ENCODE measurements around the gene TDRD15. TPM values are rescaled to one million over a fixed set of nuclear protein-coding genes. Genes with fewer than 3 reads are reported as not detected.

TDRD15 gene
- total and polyA plus RNA-seq, 2 of the 4 experiments (the other 2 are of a cell fraction): not detected

GRCh38 chr2:21183726-21184125, 60.0 kb downstream of the TDRD15 start:
- no peak overlapping the region for H2BK20ac ChIP-seq (ENCODE audit: low read depth, low read length)
- POLR2A ChIA-PET (ENCODE audit: unreplicated experiment): no interaction called here

More at GRCh38 chr2:21183726-21184125, 60.0 kb downstream of the TDRD15 start:
- DNase-seq (no peak), ATAC-seq (ENCODE audit: low read depth) (no peak)
- in situ Hi-C loops (cut with MboI; ENCODE audit: low sequenced_read_pairs) (no loop called here), intact Hi-C loops (cut with micrococcal nuclease) (no loop called here), dilution Hi-C loops (cut with HindIII; ENCODE audit: low sequenced_read_pairs, unreplicated experiment) (no loop called here)
- Histone ChIP-seq H3K9me1 (ENCODE audit: insufficient read depth, low read length) (no peaks in the 10 kb centered on the region), H4K5ac (ENCODE audit: low read depth, low read length) (no peak overlapping the region), H3K9me3 (ENCODE audit: control insufficient read depth, insufficient read depth, low read length) (no peaks in the 10 kb centered on the region), H2AFZ (replicated peaks; ENCODE audit: low read length, poor library complexity) (no peak overlapping the region), H3K79me1 (ENCODE audit: low read depth in 1 of 2, low read length in 2 of 2) (no peaks in the 10 kb centered on the region), H3K23ac (ENCODE audit: low read depth, low read length) (no peak overlapping the region), H3K9ac (ENCODE audit: low read depth, low read length) (no peak overlapping the region), H2AK5ac (ENCODE audit: low read depth, low read length) (no peak overlapping the region), H3K4me1 (ENCODE audit: control insufficient read depth, insufficient read depth, low read length) (no peaks in the 10 kb centered on the region), H4K91ac (ENCODE audit: insufficient read depth, low read depth, low read length) (no peak overlapping the region), H3K27me3 (ENCODE audit: control insufficient read depth, insufficient read depth, low read length) (no peaks in the 10 kb centered on the region), H3K27ac (ENCODE audit: insufficient read depth, low read length) (no peak overlapping the region), H2AK9ac (replicated peaks; ENCODE audit: low read depth, low read length, poor library complexity) (no peak overlapping the region), H4K8ac (ENCODE audit: low read depth in 2 of 2, low read length in 2 of 2) (no peak overlapping the region), H2BK15ac (ENCODE audit: low read depth, low read length) (no peak overlapping the region), H3K4ac (ENCODE audit: low read depth, low read length) (no peak overlapping the region), H3K4me3 (ENCODE audit: insufficient read depth, low read depth, low read length) (no peak overlapping the region), H2BK120ac (ENCODE audit: low read depth, low read length) (no peak overlapping the region), H2BK5ac (ENCODE audit: low read depth, low read length, poor library complexity, severe bottlenecking) (no peak overlapping the region), H3K4me2 (ENCODE audit: low read depth, low read length) (no peak overlapping the region), H4K20me1 (ENCODE audit: insufficient read depth, low read length) (no peaks in the 10 kb centered on the region), H3K56ac (ENCODE audit: extremely low read depth, insufficient read depth, low read length) (no peak overlapping the region), H3K36me3 (ENCODE audit: control insufficient read depth, insufficient read depth, low read length) (no peaks in the 10 kb centered on the region), H3K14ac (replicated peaks; ENCODE audit: low read depth, low read length) (no peak overlapping the region), H3K18ac (ENCODE audit: low read depth, low read length) (no peak overlapping the region)
- TF ChIP-seq BHLHE40 (IDR thresholded peaks at IDR 0.05; ENCODE audit: low read depth, low read length) (no peak), MXI1 (IDR thresholded peaks at IDR 0.05; ENCODE audit: borderline replicate concordance, low read depth, low read length) (no peak), SMC3 (IDR thresholded peaks at IDR 0.05; ENCODE audit: low read depth, low read length) (no peak), CHD1 (IDR thresholded peaks at IDR 0.05; ENCODE audit: low read depth, low read length) (no peak), ELK1 (IDR thresholded peaks at IDR 0.05; ENCODE audit: borderline replicate concordance, low read depth, low read length) (no peak), NFE2L2 (IDR thresholded peaks at IDR 0.05; ENCODE audit: low read depth, low read length) (no peak), CEBPB (IDR thresholded peaks at IDR 0.05; ENCODE audit: low read depth, low read length) (no peak), FOS (IDR thresholded peaks at IDR 0.05; ENCODE audit: low read depth, low read length) (no peak), USF2 (IDR thresholded peaks at IDR 0.05; ENCODE audit: low read depth, low read length) (no peak), RCOR1 (IDR thresholded peaks at IDR 0.05; ENCODE audit: insufficient replicate concordance, low read length) (no peak), RFX5 (IDR thresholded peaks at IDR 0.05; ENCODE audit: low read depth, low read length) (no peak), POLR2A (IDR thresholded peaks at IDR 0.05; ENCODE audit: low read depth, low read length) (no peak), RAD21 (IDR thresholded peaks at IDR 0.05; ENCODE audit: low read length) (no peak), MAZ (IDR thresholded peaks at IDR 0.05; ENCODE audit: borderline replicate concordance, low read depth, low read length) (no peak), CTCF (conservative IDR thresholded peaks at IDR 0.05; ENCODE audit: low read depth, low read length) (no peak), MAFK (IDR thresholded peaks at IDR 0.05; ENCODE audit: low read depth, low read length) (no peak)
- no CpG with 5 or more reads among the region's 2 CpGs for WGBS, 2 experiments (ENCODE audit: extremely low coverage in 2 of 2, insufficient read length in 1 of 2)
- no TSS peak for BruUV-seq (replicated peaks)
- CTCF ChIA-PET: no interaction called here
